DMS153 (cell line): Measurements from ENCODE around the gene LIPC.

Experiments
- DNase-seq: peaks from one replicate; lab custom pipeline; 2025; lab: John Stamatoyannopoulos, UW

LIPC gene

DNA sequence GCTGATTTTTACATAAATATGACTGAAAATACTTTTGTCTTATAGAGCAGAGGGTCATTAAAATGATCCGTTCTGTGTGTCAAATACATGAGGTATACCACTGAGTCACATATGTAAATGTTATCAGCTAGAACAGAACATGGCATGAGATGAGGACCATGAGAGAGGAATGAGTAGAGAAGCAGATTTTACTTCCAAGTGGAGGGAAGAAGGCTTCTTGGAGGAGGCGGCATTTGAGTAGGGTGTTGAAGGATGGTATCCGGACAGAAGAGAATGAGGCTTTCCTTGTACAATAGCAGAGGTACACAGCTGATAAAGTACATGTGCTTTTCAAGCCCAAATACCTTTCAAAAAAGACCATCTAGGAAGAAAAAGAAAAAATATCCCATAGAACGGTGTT lies 4.8 kb downstream of the LIPC start:
- DNase-seq: no peak

DNA sequence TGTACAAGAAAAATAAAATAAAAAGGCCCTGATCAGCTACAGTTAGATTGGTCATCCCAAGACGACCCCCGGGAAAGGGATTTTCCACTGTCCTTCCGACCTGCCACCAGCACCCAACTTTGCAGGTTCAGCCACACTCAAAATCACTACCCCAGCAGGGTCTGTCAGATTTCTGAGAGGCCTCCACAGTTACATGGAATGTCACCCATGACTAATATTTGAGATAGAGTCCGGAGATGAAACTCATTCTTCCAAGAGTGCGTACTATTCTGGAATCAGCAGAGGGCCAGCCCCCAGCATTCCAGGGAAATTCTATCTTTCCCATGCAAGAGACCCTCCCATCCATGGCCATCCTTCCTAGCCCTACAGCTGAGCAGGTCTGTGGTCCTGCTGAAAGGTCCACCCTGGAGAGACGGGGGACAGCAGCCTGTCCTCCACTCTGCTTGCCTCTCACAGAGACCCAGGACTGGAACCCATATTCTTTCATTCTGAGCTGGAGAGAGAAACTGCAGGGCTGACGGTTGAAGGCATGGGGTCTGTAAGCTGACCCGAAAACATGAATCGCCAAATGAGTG lies 5.8 kb downstream of the LIPC start:
- DNase-seq: no peak

DNA sequence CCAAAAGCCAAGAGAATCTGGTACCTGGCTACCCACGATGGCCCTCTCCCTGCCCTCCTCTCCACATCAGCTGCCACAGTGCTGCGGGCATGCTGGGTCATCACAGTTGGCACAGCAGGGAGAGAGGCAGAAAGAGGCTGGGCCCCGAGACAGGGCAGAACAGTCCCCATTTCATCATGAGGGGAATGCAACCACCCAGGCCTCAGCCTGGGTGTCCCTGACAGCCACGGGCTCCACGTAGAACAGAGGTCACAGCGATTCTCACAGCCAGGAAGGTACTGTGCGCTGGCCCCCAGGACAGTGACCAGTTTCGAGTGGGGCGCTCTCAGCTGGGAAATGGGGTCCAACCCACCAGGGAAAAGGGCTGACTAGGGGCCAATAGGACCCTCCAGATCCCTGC lies 6.3 kb downstream of the LIPC start:
- no peak for DNase-seq

DNA sequence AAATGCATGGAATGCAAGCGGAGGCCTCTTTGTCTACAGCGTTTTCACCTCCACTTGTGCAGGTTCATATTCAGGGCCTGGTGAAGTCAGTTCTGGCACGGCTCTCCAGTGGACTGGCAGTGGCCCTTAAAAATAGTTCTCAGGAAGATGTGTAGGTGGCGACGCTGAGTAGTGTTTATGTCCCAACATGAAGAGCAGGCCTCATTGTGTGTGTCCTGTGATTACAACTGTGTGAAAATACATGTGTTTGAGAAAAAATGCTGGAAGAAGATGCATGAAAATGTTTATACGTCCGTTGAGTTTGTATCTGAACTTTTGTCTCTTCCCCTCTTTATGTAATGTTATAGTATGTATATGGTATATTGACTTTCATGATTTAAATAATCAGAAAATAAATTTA lies 7.2 kb downstream of the LIPC start:
- DNase-seq: peak; percentile 10

- DNase-seq: no peak
Observed at GRCh38 chr15:58440158-58440910, 8.5 kb downstream of the LIPC start.

- DNase-seq: no peak
Observed at GRCh38 chr15:58440922-58441321, 9.1 kb downstream of the LIPC start.

DNA sequence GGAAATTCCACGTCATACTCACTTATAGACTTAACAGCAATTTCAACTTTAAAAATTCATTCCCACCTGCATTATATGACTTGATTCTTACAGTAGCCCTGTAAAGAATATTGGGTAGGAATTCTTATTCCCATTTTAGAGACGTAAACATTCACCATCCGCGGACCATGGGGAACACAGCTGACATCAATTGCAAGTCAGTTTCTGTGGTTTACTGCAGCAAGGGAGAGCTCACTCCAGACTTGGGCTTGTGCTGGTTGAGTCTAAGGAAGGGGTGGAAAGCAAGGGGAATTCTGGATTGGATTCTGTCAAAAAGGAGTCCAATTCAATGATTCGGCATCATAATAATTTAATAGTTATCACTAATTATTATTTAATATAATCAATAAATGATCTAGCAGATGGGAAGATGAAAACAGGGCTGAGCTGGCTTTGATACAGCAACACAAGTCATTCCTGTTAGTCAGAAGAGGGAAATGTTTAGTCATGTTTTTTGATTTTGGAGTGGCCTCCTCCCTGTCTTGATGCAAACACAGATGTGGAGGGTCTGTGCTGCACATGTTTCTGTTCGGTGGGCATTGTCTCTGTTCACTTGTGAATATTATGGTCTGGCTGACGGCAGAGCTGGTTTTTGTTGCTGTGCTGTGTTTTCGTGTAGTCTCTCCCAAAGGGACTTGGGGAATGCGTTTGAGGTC lies 9.7 kb downstream of the LIPC start:
- no peak for DNase-seq

GRCh38 chr15:58442122-58442521 lies 10.3 kb downstream of the LIPC start:
- DNase-seq: no peak

DNA sequence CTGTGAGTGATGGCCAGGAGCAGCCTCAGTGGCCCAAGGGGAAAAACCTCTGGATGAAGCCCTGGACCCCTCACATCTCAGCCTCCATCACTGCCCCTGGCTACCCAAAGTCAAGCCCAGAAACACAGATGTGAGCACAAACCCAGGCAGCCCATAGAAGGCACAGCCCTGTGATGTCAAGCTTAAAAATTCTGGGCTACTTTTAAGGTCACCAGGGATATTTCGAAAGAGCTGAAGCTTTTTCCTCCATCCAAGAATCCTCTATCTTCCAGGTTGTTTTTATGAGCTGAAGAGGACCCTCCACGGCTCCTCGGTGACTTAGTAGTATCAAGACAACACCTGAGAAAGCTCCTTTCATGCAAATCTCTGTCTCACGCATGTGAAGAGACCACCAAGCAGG lies 11.5 kb downstream of the LIPC start:
- no peak for DNase-seq

- DNase-seq: no peak
Observed at GRCh38 chr15:58444056-58444455, 12.3 kb downstream of the LIPC start.

DNA sequence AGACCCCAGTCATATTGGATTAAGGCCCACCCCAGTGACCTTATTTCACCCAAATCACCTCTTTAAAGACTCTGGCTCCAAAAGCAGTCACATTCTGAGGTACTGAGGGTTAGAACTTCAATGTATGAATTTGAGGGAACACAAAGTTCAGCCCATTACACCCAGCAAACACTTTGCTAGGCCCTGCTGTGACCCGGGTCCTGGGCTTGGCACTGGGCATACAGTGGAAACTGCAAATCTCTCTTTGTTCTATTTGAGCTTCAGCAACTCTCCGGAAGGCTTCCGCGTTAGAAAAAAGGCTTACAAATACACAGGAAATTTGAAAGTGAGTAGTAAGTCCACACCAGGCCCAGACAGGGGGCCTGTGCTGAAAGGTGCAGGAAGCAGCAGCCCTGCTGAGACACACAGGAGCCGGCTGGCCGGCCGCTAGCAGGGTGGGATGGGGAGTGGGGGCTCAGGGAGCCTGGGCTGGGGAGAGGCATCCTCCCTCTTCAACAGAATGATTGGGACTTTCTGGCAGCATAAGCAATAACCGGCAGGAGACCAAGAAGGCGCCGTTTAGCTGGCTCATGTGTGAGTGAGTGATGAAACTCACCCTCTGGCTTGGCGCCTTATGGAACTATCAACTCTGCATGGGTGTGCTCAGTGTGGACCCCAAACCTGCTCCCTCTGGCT lies 13.0 kb downstream of the LIPC start:
- no peak for DNase-seq

DNA sequence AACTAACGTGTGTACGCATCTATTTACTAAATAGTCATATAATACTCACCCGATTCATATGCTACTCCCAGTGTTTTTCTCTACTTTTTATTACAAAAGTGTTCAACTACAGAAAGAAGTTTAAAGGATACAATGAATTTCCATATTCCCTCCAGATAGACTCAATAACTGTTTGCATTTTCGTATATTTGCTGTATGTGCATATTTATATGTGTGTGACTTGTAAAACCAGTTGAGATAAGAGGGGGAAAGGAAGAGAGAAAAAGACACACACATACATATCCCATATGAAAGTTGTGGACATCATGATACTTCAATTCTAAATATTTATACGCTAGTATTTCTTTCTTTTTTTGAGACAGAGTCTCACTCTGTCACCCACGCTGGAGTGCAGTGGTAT lies 14.1 kb downstream of the LIPC start:
- no peak for DNase-seq

DNA sequence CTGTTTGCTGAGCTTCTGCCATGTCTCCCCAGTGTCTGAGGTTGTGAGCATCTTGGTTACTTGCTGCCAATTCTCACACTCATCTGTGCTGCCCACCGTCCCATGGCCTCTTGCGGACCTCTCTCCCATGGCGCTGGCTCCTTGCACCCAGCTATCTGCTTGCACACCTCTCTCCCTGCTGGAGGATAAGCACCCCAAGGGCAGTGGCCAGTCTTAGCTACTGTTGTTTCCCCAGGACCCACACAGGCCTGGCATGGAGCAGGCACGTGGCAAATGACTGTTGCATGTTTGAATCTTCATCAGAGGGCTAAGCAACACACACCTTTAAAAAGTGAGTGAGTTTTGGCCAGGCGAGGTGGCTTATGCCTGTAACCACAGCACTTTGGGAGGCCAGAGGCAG lies 14.7 kb downstream of the LIPC start:
- DNase-seq: no peak

DNA sequence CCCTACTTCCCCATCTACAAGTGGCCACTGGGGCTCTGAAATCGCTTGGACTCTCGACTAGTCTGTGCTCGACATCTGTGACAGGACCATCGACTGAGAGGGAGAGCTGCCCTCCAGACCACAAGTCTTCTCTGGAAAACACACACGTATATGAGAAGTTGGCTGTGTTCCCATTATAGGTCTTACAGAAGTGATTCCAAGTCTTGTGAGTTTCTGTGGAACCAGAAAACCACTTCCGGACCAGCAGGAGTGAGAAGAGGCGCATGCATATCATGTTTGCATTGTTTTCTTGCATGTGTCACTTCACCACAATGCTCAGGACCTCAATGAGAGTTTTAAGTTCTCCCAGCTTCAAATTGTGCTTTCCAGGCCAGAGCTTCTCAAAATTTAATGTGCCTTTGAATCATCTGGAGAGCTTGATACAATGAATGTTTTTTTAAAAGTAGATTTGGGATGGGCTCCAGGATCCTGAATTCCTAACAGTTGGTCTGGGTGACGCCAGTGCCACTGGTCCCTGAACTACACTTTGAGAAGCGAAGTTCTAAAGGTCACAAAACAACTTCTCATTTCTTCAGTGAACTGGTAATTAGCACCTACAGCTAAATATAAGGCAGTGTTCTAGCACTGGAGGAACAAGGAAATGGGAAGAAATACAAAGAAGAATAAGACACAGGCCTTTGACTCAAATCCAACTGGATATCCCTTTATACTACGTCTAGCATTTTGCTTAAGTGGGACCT lies 15.7 kb downstream of the LIPC start:
- DNase-seq: no peak

DNA sequence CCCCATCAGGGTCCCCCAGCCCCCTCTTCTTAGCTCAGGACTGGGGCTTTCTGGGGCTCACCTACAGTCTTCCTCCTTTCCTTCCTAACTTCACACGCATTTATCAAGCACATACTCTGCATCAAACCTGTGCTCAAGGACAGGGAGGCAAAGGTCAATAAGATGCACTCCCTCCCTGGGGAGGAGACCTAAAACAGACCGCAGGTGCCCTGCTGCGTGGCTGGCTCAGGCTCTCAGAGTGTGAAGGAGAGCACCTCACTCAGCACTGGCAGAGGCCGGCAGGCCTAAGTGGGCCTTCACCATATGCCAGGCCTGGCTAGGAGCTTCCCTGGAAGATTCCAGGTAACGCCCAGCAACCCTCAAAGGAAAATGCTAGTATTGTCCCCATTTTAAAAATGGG lies 16.5 kb downstream of the LIPC start:
- no peak for DNase-seq

GRCh38 chr15:58448906-58449305 lies 17.1 kb downstream of the LIPC start:
- DNase-seq: no peak

DNA sequence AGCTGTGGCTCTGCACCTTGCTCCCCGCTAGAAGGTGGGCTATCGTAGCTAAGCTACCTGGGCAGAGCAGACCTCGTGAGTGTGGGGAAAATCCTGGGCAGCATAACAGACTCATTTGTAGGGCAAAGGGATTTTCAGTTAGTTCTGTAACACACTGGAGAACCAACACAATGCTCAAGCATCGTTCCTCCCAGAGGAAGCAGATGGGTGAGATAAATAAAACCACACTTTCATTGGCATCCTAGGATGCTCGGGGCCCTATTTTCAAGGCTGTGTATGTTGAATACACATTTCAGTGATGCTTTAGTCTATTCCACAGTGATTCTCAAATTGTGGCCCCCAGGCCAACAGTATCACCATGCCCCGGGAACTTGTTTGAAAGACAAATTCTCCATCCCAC lies 20.0 kb downstream of the LIPC start:
- no peak for DNase-seq

DNA sequence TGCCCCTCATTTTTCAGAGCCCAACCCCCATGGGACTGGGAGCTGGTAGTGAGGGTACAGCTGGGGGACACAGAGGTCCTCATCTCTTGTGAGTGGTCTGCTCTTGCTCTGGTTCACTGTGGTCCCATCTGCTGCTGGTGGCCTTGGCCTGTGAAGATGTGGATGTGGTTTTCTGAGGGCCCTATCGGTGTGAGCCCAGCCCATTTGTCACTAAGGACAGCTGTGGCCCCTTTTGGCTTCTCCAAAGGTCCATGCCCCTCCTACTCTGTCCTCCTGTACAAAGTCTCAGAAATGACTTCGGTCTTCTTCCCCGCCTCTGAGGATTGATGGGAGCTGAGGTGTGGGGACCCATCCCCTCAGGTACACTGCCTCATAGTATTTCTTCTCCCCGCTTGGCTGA lies 21.0 kb downstream of the LIPC start:
- DNase-seq: no peak

DNA sequence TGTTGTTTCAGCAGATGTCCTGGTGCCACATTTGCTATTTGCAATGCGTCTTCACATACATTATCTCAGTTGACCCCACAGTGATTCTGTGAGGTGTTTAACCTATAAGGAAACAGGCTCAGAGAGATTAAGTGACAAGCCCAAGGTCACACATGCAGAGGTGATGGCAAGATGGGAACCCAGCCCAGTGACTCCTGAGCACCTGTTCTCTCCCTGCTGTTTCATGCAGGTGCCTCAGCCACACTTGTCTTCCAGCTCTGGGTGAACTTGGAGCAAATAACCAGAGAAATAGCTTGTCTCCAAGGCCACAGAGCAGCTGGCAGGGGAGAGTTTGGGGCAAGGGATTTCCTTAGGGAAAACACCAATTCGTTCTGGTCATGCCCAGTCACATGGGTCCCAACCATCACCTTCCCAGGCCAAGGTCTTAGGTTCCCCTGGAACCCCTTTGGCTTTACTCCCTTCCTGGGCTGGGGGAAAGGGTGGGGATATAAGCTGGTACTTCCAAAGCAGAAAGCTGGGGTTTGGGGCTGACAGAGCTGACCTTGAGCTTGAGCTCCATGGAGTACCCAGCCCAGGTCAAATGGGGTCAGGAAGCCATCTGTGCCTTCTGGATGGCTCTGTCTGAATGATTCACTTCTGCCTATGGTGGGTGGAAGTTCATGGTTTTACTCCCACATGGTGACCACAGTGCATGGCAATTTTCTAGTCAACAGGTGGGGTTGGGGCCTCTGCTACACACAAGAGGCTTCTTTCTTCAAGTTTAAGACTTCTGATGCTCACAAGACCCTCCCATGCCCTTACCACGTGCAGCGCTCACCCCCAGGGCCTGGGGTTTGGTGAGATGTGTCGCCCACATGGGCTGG lies 22.4 kb downstream of the LIPC start:
- DNase-seq: no peak

GRCh38 chr15:58454950-58455401 lies 23.2 kb downstream of the LIPC start:
- DNase-seq: peak; percentile 35

DNA sequence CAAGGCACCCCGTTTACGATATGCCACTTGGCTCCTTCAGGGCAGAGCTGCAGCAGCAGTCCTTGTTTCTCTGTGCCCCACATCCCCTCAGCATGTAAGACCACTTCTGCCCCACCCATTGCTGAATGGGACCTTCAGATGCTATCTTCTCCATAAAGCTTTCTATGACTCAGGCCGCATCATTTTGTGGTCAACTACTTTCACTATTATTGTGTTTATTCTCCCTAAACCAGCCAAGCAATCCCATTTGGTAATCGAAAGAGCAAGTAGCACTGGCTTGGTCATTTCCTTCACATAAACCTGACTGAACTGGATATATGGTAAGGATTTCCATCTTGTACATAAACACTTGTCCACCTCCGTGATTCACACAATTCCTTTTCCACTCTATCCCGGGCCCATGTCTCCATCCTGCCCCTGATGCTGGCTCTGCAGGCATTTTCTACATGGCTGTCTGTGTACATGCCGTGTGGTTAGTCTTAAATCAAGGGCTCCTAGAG lies 25.7 kb downstream of the LIPC start:
- DNase-seq: no peak
